GM18505 (cell line): ENCODE results near the gene SP1.
"Not testable (repeated sequence)": the region's sequence is repeated elsewhere in the genome, so short reads cannot be mapped to it uniquely, and the experiment has no call there.

Experiments
- ATAC-seq: cut with Tn5 transposase; IDR thresholded peaks from one replicate; pipeline ENCODE4 v1.9.1; 2021; ENCODE audit not compliant: unreplicated experiment
- POLR2A ChIP-seq: IDR thresholded peaks from 4 replicates; pipeline ENCODE4 v1.6.1; 2011; ENCODE audit warnings: borderline replicate concordance; ENCODE audit not compliant: insufficient read depth, insufficient read length; ENCODE audit errors: extremely low read depth

The SP1 gene

DNA sequence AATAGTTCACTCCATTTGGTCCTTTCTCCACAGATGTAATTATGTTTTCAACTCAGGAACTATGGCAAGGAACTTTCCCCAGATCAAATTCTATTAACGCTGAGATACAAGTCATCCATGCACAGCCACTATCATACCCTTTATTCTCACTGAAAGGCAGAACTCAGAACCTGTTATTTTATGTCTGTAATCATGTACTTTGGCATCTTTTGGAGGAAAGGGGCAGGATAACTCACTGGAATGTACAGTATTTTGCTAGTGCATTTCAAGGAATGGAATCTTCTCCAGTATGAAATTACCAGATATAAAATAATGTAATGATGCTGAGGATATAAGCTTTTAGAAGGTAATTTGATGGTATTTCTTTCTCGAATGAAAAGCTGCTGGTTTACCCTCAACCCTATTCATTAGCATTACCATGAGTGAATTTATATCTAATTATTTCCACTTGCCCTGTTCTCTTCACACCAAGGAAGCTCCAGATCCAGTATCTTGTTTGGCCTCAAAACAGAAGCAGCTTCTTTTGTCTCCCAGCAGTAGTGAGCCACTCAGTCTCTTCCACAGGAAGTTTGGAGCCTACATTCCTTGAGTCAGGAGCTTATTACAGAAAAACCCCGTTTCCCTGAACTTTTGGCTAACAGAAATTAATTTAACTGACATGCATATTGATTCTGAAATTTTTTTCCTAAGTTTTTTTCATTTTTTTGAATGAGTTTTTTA, 33.7 kb downstream of the SP1 start:
- TF ChIP-seq POLR2A, result no peak
- ATAC-seq, result no peak

GRCh38 chr12:53414756-53415417, 34.9 kb downstream of the SP1 start:
- no peak for TF ChIP-seq POLR2A
- no peak for ATAC-seq

DNA sequence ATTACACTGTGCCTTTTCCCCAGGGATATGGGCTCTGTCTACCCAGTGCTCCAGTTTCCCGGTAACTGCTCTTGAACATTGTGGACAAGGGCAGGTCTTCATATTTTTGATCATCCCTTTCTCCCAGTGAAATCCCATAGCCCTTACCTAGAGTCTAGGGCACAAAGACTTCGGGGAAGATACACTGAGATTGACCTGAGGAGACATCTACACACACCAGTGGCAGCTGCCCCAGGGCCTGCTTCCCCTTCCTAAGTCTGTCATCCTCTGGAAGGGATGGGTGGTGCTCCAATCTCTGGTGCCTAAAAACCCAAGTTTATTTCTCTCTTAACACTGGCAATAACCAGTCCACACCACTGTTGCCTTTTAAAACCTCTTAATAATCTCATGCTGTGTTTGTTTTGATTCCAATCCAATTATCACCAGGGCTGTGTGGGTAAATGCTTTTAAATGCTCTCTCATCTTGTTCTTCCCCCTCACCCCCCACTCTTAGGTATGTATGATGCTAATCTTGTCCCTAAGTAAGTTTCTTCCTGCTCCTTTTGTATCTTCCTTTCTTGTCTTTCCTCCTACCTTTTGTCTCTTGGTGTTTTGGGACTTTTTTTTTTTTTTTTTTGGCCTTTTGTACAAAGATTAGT, 35.9 kb downstream of the SP1 start:
- ATAC-seq, result not testable (repeated sequence)

- not testable (repeated sequence) for ATAC-seq
Measured at GRCh38 chr12:53417291-53417816, 37.4 kb downstream of the SP1 start.

- ATAC-seq, result no peak
- TF ChIP-seq POLR2A, result no peak
Measured at GRCh38 chr12:53418221-53418620, 38.2 kb downstream of the SP1 start.

- no peak for TF ChIP-seq POLR2A
- ATAC-seq, result no peak
Measured at GRCh38 chr12:53419756-53420155, 39.8 kb downstream of the SP1 start.

DNA sequence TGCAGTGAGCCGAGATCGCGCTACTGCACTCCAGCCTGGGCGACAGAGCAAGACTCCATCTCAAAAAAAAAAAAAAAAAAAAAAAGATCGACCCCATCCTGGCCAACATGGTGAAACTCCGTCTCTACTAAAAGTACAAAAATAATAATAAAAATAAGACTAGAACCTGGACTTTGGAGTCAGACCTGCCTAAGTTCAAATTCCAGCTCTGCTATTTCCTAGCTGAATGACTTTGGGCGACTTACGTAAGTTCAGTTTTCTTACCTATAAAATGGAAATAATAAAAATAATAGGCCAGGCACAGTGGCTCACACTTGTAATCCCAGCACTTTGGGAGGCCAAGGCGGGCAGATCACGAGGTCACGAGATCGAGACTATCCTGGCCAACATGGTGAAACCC, 42.3 kb downstream of the SP1 start:
- not testable (repeated sequence) for ATAC-seq

DNA sequence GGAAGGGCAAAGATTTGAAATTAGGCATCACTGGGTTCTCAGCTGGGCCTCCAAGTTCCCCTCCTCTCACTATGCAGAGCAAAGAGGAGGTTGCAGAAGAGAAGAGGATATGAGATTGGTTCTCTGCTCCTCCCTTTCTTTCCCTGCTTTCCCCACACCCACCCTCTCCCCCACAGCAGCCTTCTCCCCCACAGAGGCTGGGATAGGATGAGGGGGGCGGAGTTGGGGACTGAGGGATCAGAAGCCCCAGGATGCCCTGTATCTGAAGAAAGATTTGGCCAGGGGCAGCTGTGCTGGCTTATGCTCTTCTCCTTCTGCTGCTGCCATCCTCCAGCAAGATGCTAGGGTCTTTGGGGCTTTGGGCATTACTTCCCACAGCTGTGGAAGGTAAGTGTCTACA, 43.6 kb downstream of the SP1 start, which contains the start of gene AMHR2:
TSS of gene AMHR2 (plus strand) at position 259 of the 400 bp plus-strand sequence. CDS start at position 339, 80 bp downstream.
- no peak for ATAC-seq
- no peak for TF ChIP-seq POLR2A

DNA sequence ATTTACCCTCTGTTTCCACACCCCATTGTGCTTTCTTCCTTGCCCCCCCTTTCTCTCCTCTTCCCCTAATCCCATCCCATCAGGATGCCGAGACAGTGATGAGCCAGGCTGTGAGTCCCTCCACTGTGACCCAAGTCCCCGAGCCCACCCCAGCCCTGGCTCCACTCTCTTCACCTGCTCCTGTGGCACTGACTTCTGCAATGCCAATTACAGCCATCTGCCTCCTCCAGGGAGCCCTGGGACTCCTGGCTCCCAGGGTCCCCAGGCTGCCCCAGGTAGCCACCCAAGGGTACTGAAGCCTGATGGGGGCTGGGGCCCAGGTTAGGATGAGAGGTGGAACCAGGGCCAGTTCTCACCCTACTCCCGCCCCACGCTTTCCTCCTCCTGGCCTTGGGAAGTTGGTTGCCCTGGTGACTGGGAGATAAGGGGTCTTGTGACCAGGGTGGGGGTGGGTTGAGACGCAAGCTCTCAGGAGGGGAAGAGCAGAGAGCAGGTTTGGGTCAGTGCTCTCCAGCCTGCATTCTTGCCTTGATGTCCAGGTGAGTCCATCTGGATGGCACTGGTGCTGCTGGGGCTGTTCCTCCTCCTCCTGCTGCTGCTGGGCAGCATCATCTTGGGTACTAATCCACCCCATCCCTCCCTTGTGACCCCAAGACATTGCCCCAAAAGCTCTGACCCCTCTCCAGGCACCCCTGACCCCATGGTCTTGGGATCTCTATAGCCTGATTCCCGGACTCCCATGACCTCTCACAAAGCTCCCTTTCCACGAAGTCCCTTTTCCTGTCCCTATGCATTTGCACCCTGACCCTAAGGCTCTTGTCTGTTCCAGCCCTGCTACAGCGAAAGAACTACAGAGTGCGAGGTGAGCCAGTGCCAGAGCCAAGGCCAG, 44.9 kb downstream of the SP1 start:
- ATAC-seq, result no peak

DNA sequence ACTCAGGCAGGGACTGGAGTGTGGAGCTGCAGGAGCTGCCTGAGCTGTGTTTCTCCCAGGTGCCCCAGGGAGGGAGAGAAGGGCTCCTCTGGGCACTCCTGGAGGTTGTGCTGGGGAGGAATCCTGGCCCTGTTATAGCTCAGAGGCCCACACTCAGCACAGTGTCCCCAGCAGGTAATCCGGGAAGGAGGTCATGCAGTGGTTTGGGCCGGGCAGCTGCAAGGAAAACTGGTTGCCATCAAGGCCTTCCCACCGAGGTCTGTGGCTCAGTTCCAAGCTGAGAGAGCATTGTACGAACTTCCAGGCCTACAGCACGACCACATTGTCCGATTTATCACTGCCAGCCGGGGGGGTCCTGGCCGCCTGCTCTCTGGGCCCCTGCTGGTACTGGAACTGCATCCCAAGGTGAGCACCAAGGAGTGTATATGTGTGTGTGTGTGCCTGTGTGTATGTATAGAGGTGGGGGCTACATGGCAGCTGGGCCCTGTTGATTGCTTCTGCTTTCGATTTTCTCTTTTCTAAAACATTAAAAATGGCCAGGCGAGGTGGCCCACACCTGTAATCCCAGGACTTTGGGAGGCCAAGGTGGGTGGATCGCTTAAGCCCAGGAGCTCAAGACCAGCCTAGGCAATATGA, 45.7 kb downstream of the SP1 start:
- ATAC-seq, result no peak
- no peak for TF ChIP-seq POLR2A

More for the DNA sequence above, 44.9 kb downstream of the SP1 start:
- no peak for TF ChIP-seq POLR2A

DNA sequence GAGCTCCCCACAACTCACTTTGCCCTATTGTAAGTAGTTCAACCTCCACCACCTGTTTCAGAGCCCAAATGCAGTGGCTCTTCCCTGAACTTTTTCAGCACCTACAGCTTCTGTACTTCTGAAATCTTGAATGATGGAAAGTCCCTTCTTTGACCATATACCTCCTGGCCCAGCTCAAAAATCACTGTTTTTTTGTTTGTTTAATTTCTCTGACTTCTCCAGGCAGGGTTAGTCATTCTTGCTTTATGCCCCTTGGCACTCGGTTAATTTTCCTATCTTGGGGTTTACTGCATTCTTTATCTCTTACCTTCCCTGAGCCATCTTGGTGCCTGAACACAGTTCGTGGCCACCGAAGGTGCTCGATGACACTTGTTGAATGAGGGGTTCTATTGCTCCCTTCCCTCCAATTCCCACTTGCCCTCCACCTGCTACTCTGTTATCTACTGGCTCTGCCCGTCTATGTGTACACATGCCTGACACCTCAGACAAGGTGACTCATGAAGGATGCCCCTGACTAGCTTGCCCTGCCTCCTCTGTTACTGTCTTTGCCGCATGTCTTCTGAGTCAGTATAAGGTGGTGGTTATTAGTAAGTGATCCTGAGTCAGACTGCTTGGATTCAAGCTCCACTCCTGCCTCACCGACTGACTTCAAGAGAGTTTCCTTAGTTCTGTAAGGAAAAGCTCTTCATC, 48.1 kb downstream of the SP1 start:
- ATAC-seq, result no peak
- TF ChIP-seq POLR2A, result no peak

GRCh38 chr12:53428741-53429140, 48.8 kb downstream of the SP1 start:
- TF ChIP-seq POLR2A, result no peak
- ATAC-seq, result no peak
